Osteoblast (primary cell): ENCODE results near the gene ARHGAP30. TPM values are rescaled to one million over a fixed set of nuclear protein-coding genes. Genes with fewer than 3 reads are reported as not detected.

Experiments used
- DNase-seq: peaks from one replicate; pipeline ENCODE4 v3.0.0; 2011; ENCODE audit warnings: low spot score, mixed read lengths; ENCODE audit not compliant: insufficient read length; ENCODE audit errors: missing footprints
- H2AFZ ChIP-seq: 2 replicates; pipeline ENCODE4 v1.6.0; 2011; ENCODE audit warnings: mild to moderate bottlenecking, low read length
- H3K27ac ChIP-seq: 2 replicates; pipeline ENCODE4 v1.5.1; 2011; ENCODE audit warnings: mild to moderate bottlenecking, low read depth, low read length, moderate library complexity
- H3K27me3 ChIP-seq: 2 replicates; pipeline ENCODE4 v1.6.0; 2012; ENCODE audit warnings: mild to moderate bottlenecking, control low read depth, inconsistent platforms, low read length, moderate library complexity; ENCODE audit not compliant: insufficient read depth
- H3K36me3 ChIP-seq: 2 replicates; pipeline ENCODE4 v1.5.1; 2011; ENCODE audit warnings: mild to moderate bottlenecking, low read length, control low read depth, moderate library complexity; ENCODE audit not compliant: insufficient read depth
- H3K4me1 ChIP-seq: 2 replicates; pipeline ENCODE4 v1.5.1; 2011; ENCODE audit warnings: mild to moderate bottlenecking, low read length, control low read depth, moderate library complexity; ENCODE audit not compliant: insufficient read depth
- H3K4me2 ChIP-seq: 2 replicates; pipeline ENCODE4 v1.6.0; 2011; ENCODE audit warnings: mild to moderate bottlenecking, low read length; ENCODE audit not compliant: insufficient read depth
- H3K4me3 ChIP-seq: fragments of 200-600 bp; sonication (generic); 3 replicates; pipeline ENCODE4 v1.5.1; 2012; ENCODE audit warnings: mild to moderate bottlenecking, low read length, inconsistent platforms; ENCODE audit not compliant: insufficient read depth
- H3K79me2 ChIP-seq: 2 replicates; pipeline ENCODE4 v1.6.0; 2012; ENCODE audit warnings: mild to moderate bottlenecking, low read length, control low read depth, inconsistent platforms; ENCODE audit not compliant: insufficient read depth
- H3K9me3 ChIP-seq: 2 replicates; pipeline ENCODE4 v1.5.1; 2011; ENCODE audit warnings: low read depth, low read length, control low read depth
- H4K20me1 ChIP-seq: 2 replicates; pipeline ENCODE4 v1.6.0; 2012; ENCODE audit warnings: mild to moderate bottlenecking, low read length, control low read depth; ENCODE audit not compliant: insufficient read depth
- total RNA-seq: library from RNA; depleted of rRNA; stranded (reverse); fragments of >200 nt; gene quantifications from 2 replicates; pipeline ENCODE4 v1.2.3, GENCODE V29; 2012
- TF ChIP-seq, protein P1 (sequence below): IDR thresholded peaks from 2 replicates; pipeline ENCODE4 v1.5.1; 2011; ENCODE audit warnings: mild to moderate bottlenecking, low read depth, low read length, moderate library complexity; ENCODE audit errors: extremely low read depth

ARHGAP30 gene
- total RNA-seq, 1 donor, result under 0.01 TPM

DNA sequence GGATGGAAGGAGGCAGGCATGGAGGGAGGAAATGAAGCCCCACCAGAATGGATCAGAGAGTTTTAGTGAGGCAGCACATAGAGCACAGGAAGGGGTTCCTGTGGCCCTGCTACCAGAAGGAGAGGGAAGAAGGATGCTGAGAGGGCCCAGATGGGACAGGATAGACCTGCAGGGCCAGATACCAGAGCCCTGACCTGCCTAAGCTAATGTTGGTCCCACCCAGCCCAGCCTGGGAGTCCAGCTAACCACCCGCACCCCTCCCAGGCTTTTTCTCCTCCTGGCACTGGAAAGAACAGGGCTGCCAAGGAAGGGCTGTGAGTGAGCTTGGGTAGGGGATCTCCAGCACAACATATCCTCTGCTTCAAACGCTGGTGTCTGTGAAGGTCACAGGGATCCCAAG, 12.8 kb upstream of the ARHGAP30 start:
- no peaks in the 10 kb centered on the region for H4K20me1 ChIP-seq
- TF ChIP-seq, protein P1, sequence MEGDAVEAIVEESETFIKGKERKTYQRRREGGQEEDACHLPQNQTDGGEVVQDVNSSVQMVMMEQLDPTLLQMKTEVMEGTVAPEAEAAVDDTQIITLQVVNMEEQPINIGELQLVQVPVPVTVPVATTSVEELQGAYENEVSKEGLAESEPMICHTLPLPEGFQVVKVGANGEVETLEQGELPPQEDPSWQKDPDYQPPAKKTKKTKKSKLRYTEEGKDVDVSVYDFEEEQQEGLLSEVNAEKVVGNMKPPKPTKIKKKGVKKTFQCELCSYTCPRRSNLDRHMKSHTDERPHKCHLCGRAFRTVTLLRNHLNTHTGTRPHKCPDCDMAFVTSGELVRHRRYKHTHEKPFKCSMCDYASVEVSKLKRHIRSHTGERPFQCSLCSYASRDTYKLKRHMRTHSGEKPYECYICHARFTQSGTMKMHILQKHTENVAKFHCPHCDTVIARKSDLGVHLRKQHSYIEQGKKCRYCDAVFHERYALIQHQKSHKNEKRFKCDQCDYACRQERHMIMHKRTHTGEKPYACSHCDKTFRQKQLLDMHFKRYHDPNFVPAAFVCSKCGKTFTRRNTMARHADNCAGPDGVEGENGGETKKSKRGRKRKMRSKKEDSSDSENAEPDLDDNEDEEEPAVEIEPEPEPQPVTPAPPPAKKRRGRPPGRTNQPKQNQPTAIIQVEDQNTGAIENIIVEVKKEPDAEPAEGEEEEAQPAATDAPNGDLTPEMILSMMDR, result no peak
- no peaks in the 10 kb centered on the region for H3K36me3 ChIP-seq
- DNase-seq, result no peak
- H3K79me2 ChIP-seq, result no peaks in the 10 kb centered on the region
- no peak overlapping the region for H2AFZ ChIP-seq
- H3K27ac ChIP-seq, result peak overlapping the region; percentile 80
- H3K27me3 ChIP-seq, result no peaks in the 10 kb centered on the region
- no peaks in the 10 kb centered on the region for H3K9me3 ChIP-seq
- H3K4me1 ChIP-seq, result peaks cover 38% of the 10 kb centered on the region
- H3K4me3 ChIP-seq, result no peak overlapping the region
- H3K4me2 ChIP-seq, result no peak overlapping the region

DNA sequence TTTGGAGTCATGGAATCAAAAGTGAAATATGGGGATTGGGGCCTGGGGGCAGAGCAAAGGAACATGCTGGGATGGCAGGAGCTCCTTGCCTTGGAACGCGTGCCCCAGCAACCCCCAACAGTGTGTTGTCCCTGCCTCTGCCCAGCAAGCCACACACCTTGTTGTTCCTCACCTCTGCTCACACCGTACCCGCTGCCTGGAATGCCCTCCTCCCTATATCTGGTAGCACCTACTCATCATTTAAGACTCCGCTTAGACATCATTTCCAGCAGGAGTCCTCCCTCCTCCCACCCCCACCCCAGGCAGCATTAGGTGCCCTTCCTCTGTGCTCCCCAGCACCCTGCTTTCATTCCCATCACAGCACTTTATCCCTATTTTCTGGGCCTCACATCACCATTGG, 11.8 kb upstream of the ARHGAP30 start:
- Histone ChIP-seq H3K27me3 (no peaks in the 10 kb centered on the region), H3K4me2 (no peak overlapping the region), H2AFZ (no peak overlapping the region), H4K20me1 (no peaks in the 10 kb centered on the region), H3K4me3 (no peak overlapping the region), H3K4me1 (peaks cover 38% of the 10 kb centered on the region), H3K9me3 (no peaks in the 10 kb centered on the region), H3K27ac (no peak overlapping the region), H3K79me2 (no peaks in the 10 kb centered on the region), H3K36me3 (no peaks in the 10 kb centered on the region)
- TF ChIP-seq, protein P1, result no peak
- no peak for DNase-seq

DNA sequence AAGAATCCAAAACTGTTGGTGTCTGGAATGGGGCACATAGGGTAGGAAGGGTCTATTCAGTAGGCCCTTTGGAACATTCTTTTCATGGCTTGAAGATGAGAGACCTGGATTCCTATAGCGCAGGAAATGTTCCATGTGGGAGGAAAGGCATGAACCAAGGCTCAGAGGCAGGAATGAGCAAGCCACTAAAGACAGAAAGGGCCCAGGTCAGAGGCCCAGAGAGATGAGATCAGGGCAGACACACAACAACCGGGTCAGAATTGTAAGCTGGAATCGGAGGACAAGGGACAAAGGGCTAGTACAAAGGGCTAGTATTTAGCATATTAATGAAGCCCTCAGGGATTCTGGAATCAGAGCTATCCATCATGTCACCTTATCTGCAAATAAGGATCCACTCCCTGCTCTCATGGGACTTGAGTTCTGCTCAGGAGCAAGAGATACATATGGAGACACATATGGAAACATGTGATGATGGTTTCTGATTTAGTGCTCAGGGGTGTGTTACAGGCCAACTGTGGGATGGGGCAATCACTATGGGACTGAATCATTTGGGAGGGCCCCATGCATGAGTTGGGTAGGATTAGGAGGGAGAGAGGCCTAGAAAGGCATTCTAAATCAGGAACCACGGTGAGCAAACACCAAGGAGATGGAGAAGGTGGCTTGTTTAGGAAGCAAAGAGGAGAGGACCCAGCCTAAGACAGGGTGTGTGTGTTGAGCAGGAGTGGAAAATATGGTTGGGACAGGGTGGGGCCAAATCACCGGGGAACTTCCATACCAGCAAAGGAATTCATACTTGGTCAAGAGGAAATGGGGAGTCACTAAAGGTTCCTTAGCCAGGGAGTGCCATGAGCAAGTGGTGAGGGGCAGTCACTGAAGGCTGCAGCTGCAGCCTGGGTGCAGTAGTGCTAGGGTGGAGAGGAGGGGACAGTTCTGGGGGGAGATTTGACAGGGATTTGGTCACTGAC, 11.0 kb upstream of the ARHGAP30 start:
- H3K79me2 ChIP-seq, result no peaks in the 10 kb centered on the region
- H3K4me1 ChIP-seq, result peaks cover 38% of the 10 kb centered on the region
- no peaks in the 10 kb centered on the region for H3K9me3 ChIP-seq
- H4K20me1 ChIP-seq, result no peaks in the 10 kb centered on the region
- no peak overlapping the region for H3K4me3 ChIP-seq
- peak; percentile 78 for DNase-seq
- no peaks in the 10 kb centered on the region for H3K27me3 ChIP-seq
- H3K4me2 ChIP-seq, result no peak overlapping the region
- TF ChIP-seq, protein P1, result no peak
- H3K36me3 ChIP-seq, result no peaks in the 10 kb centered on the region
- H2AFZ ChIP-seq, result peak overlapping the region; percentile 66
- H3K27ac ChIP-seq, result peak overlapping the region; percentile 5

DNA sequence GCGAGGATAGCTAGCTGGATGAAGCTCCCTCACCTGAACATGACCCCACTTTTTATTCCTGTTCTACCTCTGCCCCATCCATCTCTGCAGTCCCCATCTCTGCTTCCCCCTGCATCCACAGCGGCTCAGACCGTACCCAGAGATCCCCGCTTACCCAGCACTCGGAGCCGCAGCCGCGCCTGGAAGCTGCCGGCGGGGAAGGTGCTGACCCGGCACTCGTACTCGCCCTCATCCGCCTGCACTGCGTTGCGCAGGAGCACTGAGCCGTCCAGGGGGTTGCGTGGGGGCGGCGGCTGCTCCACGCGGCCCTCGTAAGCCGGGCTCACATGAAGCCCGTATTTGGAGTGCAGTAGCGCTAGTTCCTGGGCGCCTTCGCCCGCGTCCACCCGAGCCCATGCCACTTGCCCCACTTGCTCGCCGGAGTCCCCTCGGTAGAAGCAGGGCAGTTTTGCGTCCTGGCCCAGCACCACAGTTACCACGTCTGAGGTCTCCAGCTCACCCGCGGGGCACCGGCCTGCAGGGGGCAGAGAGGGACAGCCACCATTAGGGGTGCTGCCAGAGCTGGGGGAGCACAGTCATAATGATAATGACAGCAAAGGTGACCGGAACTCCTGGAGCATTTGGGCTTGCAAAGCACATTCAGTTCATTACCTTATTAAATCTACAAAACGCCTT, 9.9 kb upstream of the ARHGAP30 start:
- no peaks in the 10 kb centered on the region for H3K9me3 ChIP-seq
- no peak for DNase-seq
- H3K4me3 ChIP-seq, result no peak overlapping the region
- H3K4me2 ChIP-seq, result no peak overlapping the region
- no peak overlapping the region for H2AFZ ChIP-seq
- H3K36me3 ChIP-seq, result no peaks in the 10 kb centered on the region
- H3K27me3 ChIP-seq, result no peaks in the 10 kb centered on the region
- H3K79me2 ChIP-seq, result no peaks in the 10 kb centered on the region
- peaks cover 29% of the 10 kb centered on the region for H3K4me1 ChIP-seq
- TF ChIP-seq, protein P1, result no peak
- H3K27ac ChIP-seq, result no peak overlapping the region
- H4K20me1 ChIP-seq, result no peaks in the 10 kb centered on the region
